T-helper 1 cell (primary cell): ENCODE results near the gene PAQR5.
"Not testable (repeated sequence)": the region's sequence is repeated elsewhere in the genome, so short reads cannot be mapped to it uniquely, and the experiment has no call there.

Source experiments
- DNase-seq, 5 donors: peaks; one replicate each; pipeline ENCODE4 v3.0.0-alpha.2; 2012 to 2020

The PAQR5 gene

GRCh38 chr15:69357773-69358771 lies 59.4 kb downstream of the PAQR5 start:
- DNase-seq = no peak

- DNase-seq = no peak
Measured at GRCh38 chr15:69358850-69359249, 60.1 kb downstream of the PAQR5 start.

- DNase-seq = no peak
Measured at GRCh38 chr15:69359722-69360121, 61.0 kb downstream of the PAQR5 start.

GRCh38 chr15:69360642-69361041 lies 61.9 kb downstream of the PAQR5 start:
- DNase-seq = no peak

- no peak for DNase-seq
Measured at GRCh38 chr15:69367236-69367635, 68.5 kb downstream of the PAQR5 start.

- no peak for DNase-seq
Measured at GRCh38 chr15:69369631-69370030, 70.9 kb downstream of the PAQR5 start.

GRCh38 chr15:69373406-69373805 lies 74.7 kb downstream of the PAQR5 start:
- DNase-seq = no peak

- no peak for DNase-seq
Measured at GRCh38 chr15:69375151-69375790, 76.6 kb downstream of the PAQR5 start.

- no peak for DNase-seq
Measured at GRCh38 chr15:69377216-69377970, 78.7 kb downstream of the PAQR5 start.

GRCh38 chr15:69380100-69380725 lies 81.5 kb downstream of the PAQR5 start:
- DNase-seq = no peak

GRCh38 chr15:69380726-69381105 lies 82.0 kb downstream of the PAQR5 start:
- DNase-seq = no peak

GRCh38 chr15:69382176-69382575 lies 83.5 kb downstream of the PAQR5 start:
- not testable (repeated sequence) for DNase-seq

GRCh38 chr15:69384066-69384465 lies 85.4 kb downstream of the PAQR5 start:
- DNase-seq = not testable (repeated sequence)

- no peak for DNase-seq
Measured at GRCh38 chr15:69384626-69385598, 86.2 kb downstream of the PAQR5 start.

GRCh38 chr15:69385831-69386230 lies 87.1 kb downstream of the PAQR5 start:
- no peak for DNase-seq

- no peak for DNase-seq
Measured at GRCh38 chr15:69386284-69386683, 87.6 kb downstream of the PAQR5 start.

- no peak for DNase-seq
Measured at GRCh38 chr15:69388260-69388705, 89.6 kb downstream of the PAQR5 start.

- no peak for DNase-seq
Measured at GRCh38 chr15:69389426-69389825, 90.7 kb downstream of the PAQR5 start.

- no peak for DNase-seq
Measured at GRCh38 chr15:69390575-69390974, 91.9 kb downstream of the PAQR5 start.

GRCh38 chr15:69391046-69391757 lies 92.5 kb downstream of the PAQR5 start:
- no peak for DNase-seq

- no peak for DNase-seq
Measured at GRCh38 chr15:69392352-69392751, 93.6 kb downstream of the PAQR5 start.
